Muscle of leg (tissue), 11 donors: ENCODE measurements around the gene TP53BP2. TPM values are rescaled to one million over a fixed set of nuclear protein-coding genes. Genes with fewer than 3 reads are reported as not detected.

Experiments used
- DNase-seq: peaks from one replicate; pipeline ENCODE4 v3.0.0; 2013
- H3K27ac ChIP-seq: one replicate; pipeline ENCODE4 v1.5.1; 2013; ENCODE audit warnings: mild to moderate bottlenecking, low read length, control low read depth
- H3K27me3 ChIP-seq: one replicate; pipeline ENCODE4 v1.6.1; 2013; ENCODE audit warnings: low read length; ENCODE audit not compliant: control insufficient read depth, insufficient read depth
- H3K36me3 ChIP-seq: one replicate; pipeline ENCODE4 v1.6.1; 2013; ENCODE audit warnings: low read length; ENCODE audit not compliant: control insufficient read depth, insufficient read depth
- H3K4me1 ChIP-seq: one replicate; pipeline ENCODE4 v1.6.1; 2013; ENCODE audit warnings: low read length; ENCODE audit not compliant: control insufficient read depth, insufficient read depth
- H3K4me3 ChIP-seq: one replicate; pipeline ENCODE4 v1.5.1; 2013; ENCODE audit warnings: low read length, control low read depth
- H3K9me3 ChIP-seq: replicated peaks from 2 replicates; pipeline ENCODE4 v1.6.1; 2013; ENCODE audit warnings: low read depth, low read length; ENCODE audit not compliant: control insufficient read depth
- WGBS: methylation state at CpG from one replicate; pipeline ENCODE4 v1.1.5; 2013; ENCODE audit warnings: missing lambda C conversion rate; ENCODE audit not compliant: insufficient coverage; 5-methylcytosine and 5-hydroxymethylcytosine counted together
- polyA plus RNA-seq, 8 donors: library from polyadenylated mRNA; unstranded; fragments of 120-200 nt; gene quantifications; one replicate each; pipeline versions ENCODE4 v1.2.1 to v1.2.3, GENCODE V29; 2013; ENCODE audit warnings: inconsistent platforms in 1 of 8, low replicate concordance in 1 of 8; ENCODE audit not compliant: insufficient read length in 8 of 8, insufficient read depth in 1 of 8
- total RNA-seq: library from RNA; stranded (reverse); fragments of 120-200 nt; gene quantifications from one replicate; pipeline ENCODE4 v1.2.4, GENCODE V29; 2013

The TP53BP2 gene
- total and polyA plus RNA-seq, 9 donors: 25.5 to 41.1 (median 34.2) TPM

DNA sequence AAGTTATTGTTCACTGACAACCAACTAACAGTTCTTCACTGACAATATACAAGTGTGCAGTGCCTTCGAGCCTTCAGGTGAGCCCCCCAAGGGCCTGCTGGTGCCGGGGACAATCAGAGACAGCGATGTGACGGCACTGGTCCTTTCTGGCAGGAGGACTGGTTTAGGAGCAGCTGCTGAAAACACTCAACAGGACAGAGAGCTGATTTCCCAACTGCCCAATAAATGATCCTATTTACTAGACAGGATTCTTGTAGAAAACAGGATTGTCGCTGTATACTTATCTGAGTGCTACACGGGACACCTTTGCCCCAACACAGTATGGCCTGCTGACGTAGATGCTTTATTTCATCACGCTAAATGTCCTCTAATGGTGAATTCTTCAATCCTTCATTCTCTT lies 65.4 kb downstream of the TP53BP2 start:
- Histone ChIP-seq H3K4me3 (no peak overlapping the region), H3K4me1 (peaks cover 5% of the 10 kb centered on the region), H3K27ac (no peak overlapping the region), H3K36me3 (peaks cover 47% of the 10 kb centered on the region), H3K27me3 (no peaks in the 10 kb centered on the region), H3K9me3 (no peaks in the 10 kb centered on the region)
- WGBS: 90% methylated on average over 5 of the region's 8 CpGs
- no peak for DNase-seq

DNA sequence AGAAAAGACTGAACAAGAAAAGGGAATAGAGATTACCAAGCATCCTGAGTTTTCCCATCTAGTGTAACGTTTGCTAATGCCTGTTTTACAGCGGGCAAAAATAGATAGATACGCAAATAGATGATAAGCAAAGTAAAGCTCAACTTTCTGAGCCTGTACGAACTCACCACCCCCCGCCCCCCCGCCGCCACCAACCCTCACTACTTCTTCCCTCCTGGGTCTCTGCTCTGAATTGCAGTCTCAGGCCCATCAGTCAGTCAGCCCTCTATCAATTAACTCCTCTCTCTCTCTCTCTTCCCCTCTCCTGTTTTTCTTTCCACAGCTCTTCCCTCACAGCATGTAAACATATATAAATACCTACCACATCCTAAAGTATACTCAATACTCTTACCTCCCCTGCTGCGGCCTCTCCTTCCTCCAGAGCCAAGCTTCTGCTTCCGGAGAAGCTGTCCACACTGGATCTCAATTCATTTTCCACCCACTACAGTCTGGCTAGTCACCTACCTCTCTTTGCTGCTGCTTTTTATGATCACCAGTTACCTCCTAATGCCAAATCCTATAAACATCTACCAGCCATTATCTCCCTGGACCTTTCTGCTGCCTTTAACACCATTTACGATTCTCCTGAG lies 68.8 kb downstream of the TP53BP2 start:
- DNase-seq: no peak
- peaks cover 55% of the 10 kb centered on the region for H3K36me3 ChIP-seq
- H3K9me3 ChIP-seq: no peaks in the 10 kb centered on the region
- 48% methylated on average over 10 of the region's 10 CpGs for WGBS
- no peak overlapping the region for H3K27ac ChIP-seq
- peaks cover 18% of the 10 kb centered on the region for H3K4me1 ChIP-seq
- no peak overlapping the region for H3K4me3 ChIP-seq
- H3K27me3 ChIP-seq: no peaks in the 10 kb centered on the region

DNA sequence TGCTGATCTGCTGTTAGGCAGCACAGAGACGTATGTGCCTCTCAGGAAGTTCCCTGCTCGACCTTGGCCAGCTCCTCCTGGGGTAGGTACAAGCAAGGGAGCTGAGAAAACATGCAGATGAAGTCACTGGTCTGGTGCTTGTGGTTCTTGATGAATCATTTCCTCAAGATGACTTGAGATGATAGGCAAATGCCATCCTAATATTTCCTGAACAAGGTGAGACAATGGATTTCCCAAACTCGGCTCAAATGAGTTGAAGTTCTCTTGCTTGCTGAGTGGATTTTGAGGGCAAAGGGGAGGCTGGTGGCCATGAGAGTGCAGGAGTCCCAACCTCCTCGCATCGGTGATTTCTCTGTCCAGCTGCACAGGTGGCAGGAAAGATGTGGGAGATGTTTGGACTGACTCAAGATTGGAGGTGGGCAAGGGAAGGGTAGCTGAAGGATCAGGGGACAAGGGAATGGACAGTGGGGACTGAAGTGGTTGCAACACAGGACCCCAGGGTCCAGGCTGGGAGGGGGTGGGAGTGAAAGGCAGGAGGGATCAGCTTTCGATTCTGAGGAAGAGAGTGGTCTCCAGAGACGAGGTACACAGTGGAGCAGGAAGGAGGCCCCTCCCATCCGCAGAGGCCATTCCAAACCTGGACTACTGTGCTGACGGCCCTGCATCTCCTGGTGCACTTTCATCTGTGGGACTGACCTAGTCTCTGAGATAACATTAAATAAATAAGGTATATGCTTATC lies 69.5 kb downstream of the TP53BP2 start:
- 53% methylated on average over 7 of the region's 9 CpGs for WGBS
- peak overlapping the region; percentile 38 for H3K27ac ChIP-seq
- no peak overlapping the region for H3K4me3 ChIP-seq
- no peaks in the 10 kb centered on the region for H3K27me3 ChIP-seq
- H3K9me3 ChIP-seq: no peaks in the 10 kb centered on the region
- H3K4me1 ChIP-seq: peaks cover 20% of the 10 kb centered on the region
- peaks cover 61% of the 10 kb centered on the region for H3K36me3 ChIP-seq
- no peak for DNase-seq

DNA sequence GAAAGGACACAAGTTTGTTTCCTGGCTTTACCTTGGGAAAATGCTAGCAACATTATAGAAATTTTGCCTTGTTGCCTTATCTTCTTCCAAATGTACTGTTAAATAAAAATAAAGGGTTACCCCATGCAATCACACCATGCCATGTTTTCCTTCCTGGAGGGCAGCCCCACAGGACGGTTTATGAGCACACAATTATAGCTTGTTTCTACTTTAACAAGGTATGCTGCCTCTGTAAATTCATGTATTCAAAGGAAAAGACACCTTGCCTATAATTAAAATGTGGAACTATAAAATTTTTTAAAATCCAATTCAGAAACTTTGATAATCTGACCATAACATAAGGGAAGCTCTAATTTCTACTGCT lies 70.1 kb downstream of the TP53BP2 start:
- WGBS: no CpG with 5 or more reads among the region's 1 CpG
- no peaks in the 10 kb centered on the region for H3K27me3 ChIP-seq
- no peak for DNase-seq
- peaks cover 67% of the 10 kb centered on the region for H3K36me3 ChIP-seq
- peaks cover 23% of the 10 kb centered on the region for H3K4me1 ChIP-seq
- H3K27ac ChIP-seq: peak overlapping the region; percentile 64
- no peak overlapping the region for H3K4me3 ChIP-seq
- H3K9me3 ChIP-seq: no peaks in the 10 kb centered on the region

DNA sequence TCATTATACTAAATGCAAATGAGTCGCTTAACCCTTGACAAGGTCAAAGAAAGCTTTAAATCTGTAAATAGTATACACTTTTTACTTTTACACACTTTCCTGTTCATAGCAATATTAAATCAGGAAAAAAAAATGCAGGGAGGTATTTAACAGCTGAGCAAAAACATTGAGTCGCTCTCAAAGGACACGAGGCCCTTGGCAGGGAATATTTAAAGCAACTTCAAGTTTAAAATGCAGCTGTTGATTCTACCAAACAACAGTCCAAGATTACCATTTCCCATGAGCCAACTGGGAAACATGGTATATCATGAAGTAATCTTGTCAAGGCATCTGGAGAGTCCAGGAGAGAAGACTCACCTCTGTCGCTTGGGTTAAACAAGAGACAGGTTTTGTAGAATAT lies 70.7 kb downstream of the TP53BP2 start:
- Histone ChIP-seq H3K36me3 (peaks cover 69% of the 10 kb centered on the region), H3K4me1 (peaks cover 23% of the 10 kb centered on the region)
- no CpG with 5 or more reads among the region's 4 CpGs for WGBS

DNA sequence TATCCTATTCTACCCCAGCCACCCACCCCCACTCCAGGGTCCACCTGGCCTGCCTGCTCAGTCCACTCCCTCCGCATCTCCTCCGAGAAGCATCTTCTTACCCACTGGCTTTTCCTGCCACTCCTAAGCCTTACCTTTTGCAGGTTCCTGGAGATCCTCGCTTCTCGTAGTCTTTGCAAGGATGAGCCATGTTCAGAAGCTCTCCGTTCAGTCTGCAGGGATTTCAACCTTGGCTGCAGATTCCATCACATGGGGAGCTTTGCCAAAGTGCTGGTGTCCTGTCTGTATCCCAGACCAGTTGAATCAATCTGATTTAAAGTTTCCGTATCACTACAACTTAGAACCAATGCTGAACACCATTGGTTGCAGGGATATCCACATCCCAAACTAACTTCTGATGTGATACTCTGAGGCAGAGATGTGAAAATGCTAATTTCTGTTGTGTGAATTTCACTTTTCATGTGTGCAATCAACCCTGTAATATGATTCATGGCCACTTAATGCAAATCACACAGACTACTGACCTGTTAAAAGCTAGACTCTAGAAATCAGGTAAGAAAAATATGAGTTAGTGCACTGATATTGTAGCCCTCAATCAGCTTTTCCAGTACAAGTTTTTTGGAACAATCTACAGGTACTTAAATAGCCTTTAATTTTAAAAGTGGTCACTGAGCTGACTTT lies 71.5 kb downstream of the TP53BP2 start:
- H3K27me3 ChIP-seq: no peaks in the 10 kb centered on the region
- no peaks in the 10 kb centered on the region for H3K9me3 ChIP-seq
- peaks cover 76% of the 10 kb centered on the region for H3K36me3 ChIP-seq
- H3K4me3 ChIP-seq: no peak overlapping the region
- no peak for DNase-seq
- peak overlapping the region; percentile 50 for H3K27ac ChIP-seq
- H3K4me1 ChIP-seq: peaks cover 23% of the 10 kb centered on the region
- 62% methylated on average over 5 of the region's 6 CpGs for WGBS

More for the DNA sequence above, 70.7 kb downstream of the TP53BP2 start:
- Histone ChIP-seq H3K27ac (peak overlapping the region; percentile 64), H3K9me3 (no peaks in the 10 kb centered on the region), H3K4me3 (no peak overlapping the region), H3K27me3 (no peaks in the 10 kb centered on the region)
- peak; percentile 90 for DNase-seq

DNA sequence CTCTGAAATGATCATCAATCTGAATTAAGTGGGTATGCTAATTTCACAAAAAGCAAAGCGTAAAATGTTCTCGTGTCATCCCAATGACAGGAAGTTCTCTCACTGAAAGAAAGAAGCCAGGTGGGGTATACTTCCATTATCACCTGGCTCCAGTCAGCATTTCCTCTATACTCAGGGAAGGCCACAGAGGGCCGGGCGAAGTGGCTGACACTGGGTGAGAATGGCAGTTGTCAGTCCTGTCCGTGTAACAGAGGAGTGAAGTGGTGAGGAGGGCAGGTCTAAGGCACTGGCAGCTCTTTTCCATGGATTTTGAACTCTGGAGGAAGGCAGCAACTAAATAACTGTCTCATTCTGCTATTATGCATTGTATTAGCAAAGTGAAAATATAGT lies 73.0 kb downstream of the TP53BP2 start:
- Histone ChIP-seq H3K27ac (no peak overlapping the region), H3K27me3 (no peaks in the 10 kb centered on the region), H3K4me3 (no peak overlapping the region), H3K9me3 (no peaks in the 10 kb centered on the region), H3K36me3 (peaks cover 70% of the 10 kb centered on the region), H3K4me1 (peaks cover 23% of the 10 kb centered on the region)
- WGBS: 83% methylated on average over 1 of the region's 5 CpGs
- no peak for DNase-seq

DNA sequence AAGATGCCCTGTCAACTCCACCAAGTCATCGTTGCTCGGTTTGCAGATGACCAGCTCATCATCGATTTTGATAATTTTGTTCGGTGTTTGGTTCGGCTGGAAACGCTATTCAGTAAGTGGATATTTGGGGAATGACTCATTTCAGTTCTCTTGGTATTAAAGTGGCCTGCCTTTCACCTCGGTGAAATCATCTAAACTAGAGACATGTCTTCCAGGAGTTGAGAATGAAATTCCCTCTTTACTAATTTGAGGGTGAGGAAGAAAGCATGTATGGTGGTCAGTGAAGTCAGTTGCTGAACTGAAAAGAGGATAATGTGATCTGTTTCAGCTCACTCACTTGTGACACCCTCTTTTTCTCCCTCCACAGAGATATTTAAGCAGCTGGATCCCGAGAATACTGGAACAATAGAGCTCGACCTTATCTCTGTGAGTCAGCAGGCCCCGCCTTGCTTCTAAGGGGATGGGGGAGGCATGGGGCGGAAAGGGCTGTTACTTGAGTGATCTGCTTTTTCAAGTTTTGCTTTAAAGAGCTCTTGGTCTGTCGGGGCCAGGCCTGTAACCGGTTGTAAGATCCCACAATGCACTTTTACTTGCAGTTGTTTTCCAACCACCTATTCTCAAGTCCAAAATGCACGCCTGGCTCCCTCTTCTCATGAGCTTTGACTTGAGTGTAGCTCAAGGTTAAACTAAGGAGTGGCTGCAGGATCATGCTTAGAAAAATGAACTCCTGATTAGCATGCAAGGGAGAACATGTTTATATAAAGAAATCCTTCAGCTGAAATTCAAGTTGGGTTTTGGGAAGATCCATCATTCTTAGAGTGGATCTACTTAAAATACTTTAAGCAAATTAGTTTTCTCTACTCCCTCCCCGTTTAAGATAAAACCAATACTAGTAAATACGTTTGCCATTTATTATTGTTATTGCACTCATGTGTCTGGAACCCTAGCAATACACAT lies 73.7 kb downstream of the TP53BP2 start:
- 8% methylated on average over 2 of the region's 16 CpGs for WGBS
- no peak overlapping the region for H3K4me3 ChIP-seq
- peak; percentile 87 for DNase-seq
- no peaks in the 10 kb centered on the region for H3K9me3 ChIP-seq
- peaks cover 23% of the 10 kb centered on the region for H3K4me1 ChIP-seq
- H3K27ac ChIP-seq: peak overlapping the region; percentile 79
- no peaks in the 10 kb centered on the region for H3K27me3 ChIP-seq
- peaks cover 63% of the 10 kb centered on the region for H3K36me3 ChIP-seq

DNA sequence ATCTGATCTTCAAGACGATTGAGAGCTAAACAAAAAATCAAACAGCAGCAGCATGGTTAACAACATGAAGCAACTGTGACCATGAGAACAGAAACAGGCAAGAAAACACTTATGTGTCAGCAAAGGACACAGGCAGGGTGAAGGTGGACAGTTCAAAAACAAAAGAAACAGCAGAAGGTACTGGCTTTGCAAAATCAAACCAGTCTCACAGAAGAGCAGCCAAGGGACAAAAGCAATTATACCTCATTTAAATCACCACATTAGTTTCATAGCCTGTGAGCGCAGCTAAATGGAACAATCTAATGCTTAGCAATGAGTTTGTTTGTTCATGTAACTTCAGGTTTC lies 74.3 kb downstream of the TP53BP2 start:
- WGBS: no CpG with 5 or more reads among the region's 2 CpGs
- H3K4me3 ChIP-seq: no peak overlapping the region
- H3K27me3 ChIP-seq: no peaks in the 10 kb centered on the region
- DNase-seq: no peak
- peaks cover 23% of the 10 kb centered on the region for H3K4me1 ChIP-seq
- H3K27ac ChIP-seq: peak overlapping the region; percentile 79
- H3K9me3 ChIP-seq: no peaks in the 10 kb centered on the region
- peaks cover 62% of the 10 kb centered on the region for H3K36me3 ChIP-seq
